ENCODE measurements around the gene NPAS1.
"Not testable (repeated sequence)": the region's sequence is repeated elsewhere in the genome, so short reads cannot be mapped to it uniquely, and the experiment has no call there.

DNA sequence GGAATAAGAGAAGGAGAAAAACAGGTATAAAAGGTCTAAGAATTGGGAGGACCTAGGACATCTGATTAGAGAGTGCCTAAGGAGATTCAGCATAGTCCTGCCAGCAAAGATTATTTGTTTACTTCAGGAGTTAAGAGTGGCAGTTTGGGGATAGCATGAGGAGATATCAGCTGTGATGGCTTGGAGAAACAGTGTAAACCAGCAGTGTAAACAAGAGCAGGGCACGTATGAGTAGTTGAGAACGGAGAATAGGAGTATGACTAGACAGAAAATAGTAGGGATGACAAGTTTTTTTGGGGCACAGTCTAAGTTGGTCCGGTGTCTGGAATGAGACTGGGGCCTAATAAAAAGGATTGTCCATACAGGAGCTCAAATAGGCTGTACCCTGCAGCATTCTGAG is 30.9 kb downstream of the NPAS1 start:
- TF ChIP-seq, protein P1, sequence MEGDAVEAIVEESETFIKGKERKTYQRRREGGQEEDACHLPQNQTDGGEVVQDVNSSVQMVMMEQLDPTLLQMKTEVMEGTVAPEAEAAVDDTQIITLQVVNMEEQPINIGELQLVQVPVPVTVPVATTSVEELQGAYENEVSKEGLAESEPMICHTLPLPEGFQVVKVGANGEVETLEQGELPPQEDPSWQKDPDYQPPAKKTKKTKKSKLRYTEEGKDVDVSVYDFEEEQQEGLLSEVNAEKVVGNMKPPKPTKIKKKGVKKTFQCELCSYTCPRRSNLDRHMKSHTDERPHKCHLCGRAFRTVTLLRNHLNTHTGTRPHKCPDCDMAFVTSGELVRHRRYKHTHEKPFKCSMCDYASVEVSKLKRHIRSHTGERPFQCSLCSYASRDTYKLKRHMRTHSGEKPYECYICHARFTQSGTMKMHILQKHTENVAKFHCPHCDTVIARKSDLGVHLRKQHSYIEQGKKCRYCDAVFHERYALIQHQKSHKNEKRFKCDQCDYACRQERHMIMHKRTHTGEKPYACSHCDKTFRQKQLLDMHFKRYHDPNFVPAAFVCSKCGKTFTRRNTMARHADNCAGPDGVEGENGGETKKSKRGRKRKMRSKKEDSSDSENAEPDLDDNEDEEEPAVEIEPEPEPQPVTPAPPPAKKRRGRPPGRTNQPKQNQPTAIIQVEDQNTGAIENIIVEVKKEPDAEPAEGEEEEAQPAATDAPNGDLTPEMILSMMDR (IDR thresholded peaks at IDR 0.05; ENCODE audit: low read depth, low read length, poor library complexity, severe bottlenecking) = not testable (repeated sequence)
- TF ChIP-seq EZH2phosphoT487 (IDR thresholded peaks at IDR 0.05; ENCODE audit: borderline replicate concordance, low read length) = not testable (repeated sequence)

Measured in DOHH2 (cell line).